Karpas-422 (cell line): Measurements from ENCODE around the gene MRPL34. TPM values are rescaled to one million over a fixed set of nuclear protein-coding genes. Genes with fewer than 3 reads are reported as not detected.

Experiments used
- DNase-seq: peaks from one replicate; pipeline ENCODE4 v3.0.0-alpha.2; 2015
- H2AFZ ChIP-seq: fragments of 200-600 bp; sonication (generic); 2 replicates; pipeline ENCODE4 v1.6.1; 2014; ENCODE audit warnings: antibody characterized with exemption, low read length, mixed read lengths
- H3K27ac ChIP-seq: fragments of 200-600 bp; sonication (generic); 2 replicates; pipeline ENCODE4 v1.5.1; 2014; ENCODE audit warnings: mild to moderate bottlenecking, low read length, moderate library complexity
- H3K27me3 ChIP-seq: fragments of 200-600 bp; sonication (generic); 2 replicates; pipeline ENCODE4 v1.6.1; 2014; ENCODE audit warnings: low read length, mixed read lengths
- H3K36me3 ChIP-seq: fragments of 200-600 bp; sonication (generic); 2 replicates; pipeline ENCODE4 v1.6.1; 2014; ENCODE audit warnings: low read length, mixed read lengths; ENCODE audit not compliant: insufficient read depth
- H3K4me1 ChIP-seq: fragments of 200-600 bp; sonication (generic); 2 replicates; pipeline ENCODE4 v1.6.1; 2014; ENCODE audit warnings: mild to moderate bottlenecking, low read length, mixed read lengths
- H3K4me2 ChIP-seq: fragments of 200-600 bp; sonication (generic); 2 replicates; pipeline ENCODE4 v1.6.1; 2014; ENCODE audit warnings: low read length, low read depth, mild to moderate bottlenecking; ENCODE audit not compliant: poor library complexity, severe bottlenecking
- H3K4me3 ChIP-seq: fragments of 200-600 bp; sonication (generic); 2 replicates; pipeline ENCODE4 v1.5.1; 2014; ENCODE audit warnings: mild to moderate bottlenecking, antibody characterized with exemption, low read length, mixed read lengths
- H3K79me2 ChIP-seq: fragments of 200-600 bp; sonication (generic); 2 replicates; pipeline ENCODE4 v1.6.1; 2014; ENCODE audit warnings: mild to moderate bottlenecking, low read length, mixed read lengths
- H3K9ac ChIP-seq: fragments of 200-600 bp; sonication (generic); 2 replicates; pipeline ENCODE4 v1.6.0; 2014; ENCODE audit warnings: low read length
- H3K9me2 ChIP-seq: fragments of 200-600 bp; sonication (generic), shearing (Covaris generic); replicated peaks from 2 replicates; pipeline ENCODE4 v1.6.0; 2014; ENCODE audit warnings: mild to moderate bottlenecking, low read length, moderate library complexity; ENCODE audit not compliant: insufficient read depth
- H3K9me3 ChIP-seq: fragments of 300-700, 200-600 bp; sonication (generic); 2 replicates; pipeline ENCODE4 v1.6.1; 2014; ENCODE audit warnings: low read length, mixed read lengths
- H4K20me1 ChIP-seq: fragments of 200-600 bp; sonication (generic); 2 replicates; pipeline ENCODE4 v1.6.1; 2014; ENCODE audit warnings: mild to moderate bottlenecking, antibody characterized with exemption, low read length, low read depth; ENCODE audit not compliant: insufficient read depth
- total RNA-seq: library from RNA; depleted of rRNA; stranded (reverse); fragments of >200 nt; shearing (Covaris generic); gene quantifications from 2 replicates; pipeline ENCODE4 v1.2.3, GENCODE V29; 2014; ENCODE audit warnings: low replicate concordance; rRNA removed

Gene MRPL34
- total RNA-seq, result 34.0 and 68.6 TPM in 2 replicates

DNA sequence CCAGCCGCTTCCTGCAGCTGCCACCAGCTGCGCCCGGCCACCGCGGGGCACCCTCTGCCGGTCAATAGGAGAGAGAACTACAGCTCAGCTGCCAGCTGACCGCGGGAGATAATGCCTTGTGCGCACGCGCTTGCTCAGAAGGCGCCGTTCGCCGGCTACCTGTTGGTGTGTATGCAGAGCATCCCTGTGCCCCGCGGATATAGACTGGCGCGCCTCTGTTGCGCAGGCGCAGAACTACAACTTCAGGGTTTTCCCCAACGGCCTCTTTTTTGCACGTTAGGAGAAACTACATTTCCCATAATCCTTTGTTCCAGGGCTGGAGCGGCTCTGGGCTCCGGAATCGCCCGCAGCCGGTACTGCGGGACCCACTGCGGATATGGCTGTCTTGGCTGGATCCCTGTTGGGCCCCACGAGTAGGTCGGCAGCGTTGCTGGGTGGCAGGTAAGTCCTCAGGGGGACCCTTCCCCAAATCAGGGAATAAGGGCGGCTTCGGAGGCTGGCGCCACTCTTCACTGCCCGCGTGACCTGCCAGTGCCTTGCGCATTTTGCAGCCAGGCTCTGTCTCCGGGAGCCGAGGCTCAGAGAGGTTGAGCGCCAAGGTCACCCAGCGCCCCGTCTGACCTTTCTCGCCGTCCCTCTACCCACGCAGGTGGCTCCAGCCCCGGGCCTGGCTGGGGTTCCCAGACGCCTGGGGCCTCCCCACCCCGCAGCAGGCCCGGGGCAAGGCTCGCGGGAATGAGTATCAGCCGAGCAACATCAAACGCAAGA lies at the start of gene MRPL34:
TSS of gene MRPL34 (plus strand) at position 356 of the 768 bp plus-strand sequence. CDS start at position 377, 21 bp downstream.
- H3K9ac ChIP-seq, result peak within 1 kb of the TSS; percentile 90
- H3K27ac ChIP-seq, result peak within 1 kb of the TSS; percentile 75
- H3K9me2 ChIP-seq, result no peaks in the 10 kb centered on the region
- no peaks in the 10 kb centered on the region for H3K9me3 ChIP-seq
- H3K27me3 ChIP-seq, result no peaks in the 10 kb centered on the region
- peaks cover 18% of the 10 kb centered on the region; the same call in 1 of the 2 replicates for H4K20me1 ChIP-seq
- H3K36me3 ChIP-seq, result no peaks in the 10 kb centered on the region
- H3K79me2 ChIP-seq, result peaks cover 20% of the 10 kb centered on the region
- peaks cover 30% of the 10 kb centered on the region for H3K4me1 ChIP-seq
- peak; percentile 99 for DNase-seq
- peak within 1 kb of the TSS; percentile 97 for H3K4me2 ChIP-seq
- H2AFZ ChIP-seq, result peak within 1 kb of the TSS; percentile 65
- H3K4me3 ChIP-seq, result peak within 1 kb of the TSS; percentile 88

- no peaks in the 10 kb centered on the region for H3K36me3 ChIP-seq
- no peaks in the 10 kb centered on the region for H4K20me1 ChIP-seq
- no peak overlapping the region for H3K27ac ChIP-seq
- H3K9ac ChIP-seq, result no peak overlapping the region
- H3K9me2 ChIP-seq, result no peaks in the 10 kb centered on the region
- H3K4me3 ChIP-seq, result no peak overlapping the region
- no peaks in the 10 kb centered on the region for H3K27me3 ChIP-seq
- no peak overlapping the region for H2AFZ ChIP-seq
- no peaks in the 10 kb centered on the region for H3K9me3 ChIP-seq
- DNase-seq, result no peak
- peaks cover 7% of the 10 kb centered on the region for H3K4me1 ChIP-seq
- H3K79me2 ChIP-seq, result no peaks in the 10 kb centered on the region
- H3K4me2 ChIP-seq, result no peak overlapping the region
Measured at GRCh38 chr19:17256130-17256529, 49.5 kb upstream of the MRPL34 start.

- DNase-seq, result no peak
- no peaks in the 10 kb centered on the region for H3K27me3 ChIP-seq
- H3K9me3 ChIP-seq, result no peaks in the 10 kb centered on the region
- H2AFZ ChIP-seq, result no peak overlapping the region
- H3K4me2 ChIP-seq, result no peak overlapping the region
- no peak overlapping the region for H3K27ac ChIP-seq
- H3K36me3 ChIP-seq, result no peaks in the 10 kb centered on the region
- no peaks in the 10 kb centered on the region for H4K20me1 ChIP-seq
- peaks cover 8% of the 10 kb centered on the region for H3K4me1 ChIP-seq
- no peaks in the 10 kb centered on the region for H3K9me2 ChIP-seq
- no peak overlapping the region for H3K4me3 ChIP-seq
- H3K9ac ChIP-seq, result no peak overlapping the region
- no peaks in the 10 kb centered on the region for H3K79me2 ChIP-seq
Measured at GRCh38 chr19:17259118-17259780, 46.4 kb upstream of the MRPL34 start.

- DNase-seq, result no peak
- H4K20me1 ChIP-seq, result no peaks in the 10 kb centered on the region
- H3K9ac ChIP-seq, result no peak overlapping the region
- H3K27ac ChIP-seq, result no peak overlapping the region
- H3K4me3 ChIP-seq, result no peak overlapping the region
- no peaks in the 10 kb centered on the region for H3K9me2 ChIP-seq
- H2AFZ ChIP-seq, result no peak overlapping the region
- no peaks in the 10 kb centered on the region for H3K27me3 ChIP-seq
- no peaks in the 10 kb centered on the region for H3K9me3 ChIP-seq
- H3K36me3 ChIP-seq, result no peaks in the 10 kb centered on the region
- no peak overlapping the region for H3K4me2 ChIP-seq
- peaks cover 8% of the 10 kb centered on the region for H3K4me1 ChIP-seq
- no peaks in the 10 kb centered on the region for H3K79me2 ChIP-seq
Measured at GRCh38 chr19:17259934-17260333, 45.7 kb upstream of the MRPL34 start.

DNA sequence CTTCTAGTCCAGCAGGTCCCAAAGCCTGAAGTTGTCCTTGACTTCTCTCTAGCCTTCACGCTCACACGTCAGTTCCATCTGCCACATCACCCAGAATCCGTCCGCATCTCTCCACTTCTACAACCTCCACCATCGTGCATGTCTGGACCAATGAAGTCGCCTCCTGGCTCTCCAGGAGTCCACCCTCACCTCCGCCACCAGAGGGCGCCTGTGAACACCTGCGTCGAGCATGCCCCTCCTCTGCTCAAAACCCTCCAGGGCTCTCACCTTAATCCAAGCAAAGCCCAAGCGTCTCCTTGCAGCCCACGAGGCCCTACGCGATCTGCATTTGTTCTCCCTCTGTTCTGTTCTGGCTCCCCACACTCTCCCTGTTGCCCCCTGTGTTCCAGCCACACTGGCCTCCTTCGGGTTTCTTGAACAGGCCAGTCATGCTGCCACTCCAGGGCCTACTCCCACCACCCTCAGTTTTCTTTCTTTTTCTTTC lies 44.8 kb upstream of the MRPL34 start:
- Histone ChIP-seq H3K79me2 (no peaks in the 10 kb centered on the region), H3K36me3 (no peaks in the 10 kb centered on the region), H3K9ac (peak overlapping the region; percentile 43), H3K27ac (0 out of 2 replicates have a peak overlapping the region, but pooled peaks have one; percentile 38), H3K4me3 (no peak overlapping the region), H3K4me2 (peak overlapping the region; percentile 35), H3K27me3 (no peaks in the 10 kb centered on the region), H3K4me1 (peaks cover 9% of the 10 kb centered on the region), H3K9me2 (no peaks in the 10 kb centered on the region), H2AFZ (peak overlapping the region; percentile 77; the same call in 1 of the 2 replicates), H3K9me3 (no peaks in the 10 kb centered on the region), H4K20me1 (no peaks in the 10 kb centered on the region)
- peak; percentile 97 for DNase-seq

GRCh38 chr19:17262557-17262956 lies 43.1 kb upstream of the MRPL34 start:
- Histone ChIP-seq H2AFZ (no peak overlapping the region), H4K20me1 (no peaks in the 10 kb centered on the region)

DNA sequence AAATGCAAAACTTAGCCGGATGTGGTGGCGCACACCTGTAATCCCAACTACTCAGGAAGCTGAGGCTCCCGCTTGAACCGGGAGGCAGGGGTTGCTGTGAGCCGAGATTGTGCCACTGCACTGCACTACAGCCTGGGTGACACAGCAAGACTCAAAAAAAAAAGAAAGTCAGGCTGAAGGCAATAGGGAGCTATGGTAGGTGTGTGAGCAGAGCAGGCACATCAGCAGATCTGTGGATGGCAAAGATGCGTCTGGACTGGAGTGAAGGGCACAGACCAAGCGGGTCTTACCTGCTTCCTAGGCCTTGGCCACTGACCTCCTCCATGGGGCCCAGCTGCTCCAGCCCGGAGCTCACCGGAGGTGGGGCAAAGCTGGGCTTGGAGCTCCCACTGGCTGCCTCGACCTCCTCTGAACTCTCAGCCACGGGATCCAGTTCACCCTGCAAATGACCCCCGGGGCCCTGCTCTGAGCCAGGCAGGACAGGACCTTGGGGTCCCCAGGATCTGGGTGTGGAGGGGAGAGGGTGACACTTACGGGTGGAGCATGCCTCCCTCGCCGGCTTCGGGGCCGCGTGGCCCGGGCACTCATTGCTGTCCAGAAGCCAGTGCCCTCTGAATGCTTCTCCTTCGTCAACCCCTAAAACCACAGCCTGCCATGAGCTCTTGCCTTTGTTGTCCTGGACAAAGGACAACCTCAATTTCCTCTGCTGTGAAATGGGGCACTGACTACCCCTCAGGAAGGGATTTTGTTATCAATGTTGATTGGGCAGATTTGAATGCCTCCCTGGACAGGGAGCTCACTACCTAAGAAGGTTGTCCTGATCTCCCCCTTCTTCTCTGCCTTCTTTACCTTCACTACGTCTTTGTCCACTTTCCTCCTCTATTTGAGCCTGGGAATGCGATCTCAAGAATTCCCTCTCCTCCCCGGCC lies 41.7 kb upstream of the MRPL34 start:
- no peaks in the 10 kb centered on the region for H3K27me3 ChIP-seq
- DNase-seq, result no peak
- H3K9ac ChIP-seq, result no peak overlapping the region
- no peaks in the 10 kb centered on the region for H4K20me1 ChIP-seq
- no peak overlapping the region for H3K4me3 ChIP-seq
- no peaks in the 10 kb centered on the region for H3K36me3 ChIP-seq
- H3K27ac ChIP-seq, result no peak overlapping the region
- H3K4me1 ChIP-seq, result peaks cover 28% of the 10 kb centered on the region
- no peak overlapping the region for H2AFZ ChIP-seq
- H3K9me2 ChIP-seq, result no peaks in the 10 kb centered on the region
- H3K4me2 ChIP-seq, result no peak overlapping the region
- peaks cover 15% of the 10 kb centered on the region for H3K79me2 ChIP-seq
- no peaks in the 10 kb centered on the region for H3K9me3 ChIP-seq

More at GRCh38 chr19:17262557-17262956, 43.1 kb upstream of the MRPL34 start:
- Histone ChIP-seq H3K9me3 (no peaks in the 10 kb centered on the region), H3K4me1 (peaks cover 18% of the 10 kb centered on the region), H3K36me3 (no peaks in the 10 kb centered on the region), H3K4me3 (no peak overlapping the region), H3K27me3 (no peaks in the 10 kb centered on the region), H3K4me2 (no peak overlapping the region), H3K9me2 (no peaks in the 10 kb centered on the region), H3K27ac (no peak overlapping the region), H3K9ac (no peak overlapping the region), H3K79me2 (peaks cover under 1% of the 10 kb centered on the region; the same call in 1 of the 2 replicates)
- DNase-seq, result no peak
